ENCODE data around the gene PIP5K1C. TPM values are rescaled to one million over a fixed set of nuclear protein-coding genes. Genes with fewer than 3 reads are reported as not detected.
"Not testable (repeated sequence)": the region's sequence is repeated elsewhere in the genome, so short reads cannot be mapped to it uniquely, and the experiment has no call there.

The PIP5K1C gene
- total RNA-seq, 6 experiments from 2014 or later = 5.3 to 9.8 (median 7.6) TPM

DNA sequence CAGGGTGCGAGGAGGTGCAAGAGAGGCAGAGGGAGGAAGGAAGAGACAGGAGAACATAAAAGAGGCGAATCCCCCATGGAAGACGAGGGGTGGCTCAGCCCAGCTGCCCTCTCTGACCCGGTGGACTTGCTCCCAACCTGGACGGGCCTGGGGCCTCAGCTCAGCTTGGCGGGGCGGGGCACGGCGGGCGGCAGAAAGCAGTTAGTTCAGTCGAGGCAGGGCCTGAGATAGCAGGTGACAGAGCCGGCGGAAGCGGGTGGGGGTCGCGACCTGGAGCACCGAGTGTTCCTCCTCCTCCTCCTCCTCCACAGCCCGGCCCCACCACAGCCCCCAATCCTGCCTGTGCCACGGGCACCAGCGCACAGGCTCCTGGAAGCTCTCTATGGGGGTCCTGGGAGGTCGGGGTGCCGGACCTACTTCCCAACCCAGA, 66.7 kb downstream of the PIP5K1C start:
- WGBS (ENCODE audit: insufficient coverage, low coverage, low lambda C conversion rate, missing lambda C conversion rate) = 81% methylated on average over 5 of the region's 22 CpGs
- H3K9me3 ChIP-seq = no peaks in the 10 kb centered on the region
- ATAC-seq (no peak), DNase-seq (no peak)
- TF ChIP-seq POLR2A (IDR thresholded peaks at IDR 0.05) = no peak
- TF ChIP-seq, protein P1, sequence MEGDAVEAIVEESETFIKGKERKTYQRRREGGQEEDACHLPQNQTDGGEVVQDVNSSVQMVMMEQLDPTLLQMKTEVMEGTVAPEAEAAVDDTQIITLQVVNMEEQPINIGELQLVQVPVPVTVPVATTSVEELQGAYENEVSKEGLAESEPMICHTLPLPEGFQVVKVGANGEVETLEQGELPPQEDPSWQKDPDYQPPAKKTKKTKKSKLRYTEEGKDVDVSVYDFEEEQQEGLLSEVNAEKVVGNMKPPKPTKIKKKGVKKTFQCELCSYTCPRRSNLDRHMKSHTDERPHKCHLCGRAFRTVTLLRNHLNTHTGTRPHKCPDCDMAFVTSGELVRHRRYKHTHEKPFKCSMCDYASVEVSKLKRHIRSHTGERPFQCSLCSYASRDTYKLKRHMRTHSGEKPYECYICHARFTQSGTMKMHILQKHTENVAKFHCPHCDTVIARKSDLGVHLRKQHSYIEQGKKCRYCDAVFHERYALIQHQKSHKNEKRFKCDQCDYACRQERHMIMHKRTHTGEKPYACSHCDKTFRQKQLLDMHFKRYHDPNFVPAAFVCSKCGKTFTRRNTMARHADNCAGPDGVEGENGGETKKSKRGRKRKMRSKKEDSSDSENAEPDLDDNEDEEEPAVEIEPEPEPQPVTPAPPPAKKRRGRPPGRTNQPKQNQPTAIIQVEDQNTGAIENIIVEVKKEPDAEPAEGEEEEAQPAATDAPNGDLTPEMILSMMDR (IDR thresholded peaks at IDR 0.05) = no peak
- H3K27me3 ChIP-seq = no peaks in the 10 kb centered on the region
- intact Hi-C loops (cut with DNase I) = no loop called here
- no peak overlapping the region for H3K27ac ChIP-seq
- H3K36me3 ChIP-seq = no peaks in the 10 kb centered on the region
- H3K4me3 ChIP-seq = no peak overlapping the region
- no peaks in the 10 kb centered on the region for H3K4me1 ChIP-seq

DNA sequence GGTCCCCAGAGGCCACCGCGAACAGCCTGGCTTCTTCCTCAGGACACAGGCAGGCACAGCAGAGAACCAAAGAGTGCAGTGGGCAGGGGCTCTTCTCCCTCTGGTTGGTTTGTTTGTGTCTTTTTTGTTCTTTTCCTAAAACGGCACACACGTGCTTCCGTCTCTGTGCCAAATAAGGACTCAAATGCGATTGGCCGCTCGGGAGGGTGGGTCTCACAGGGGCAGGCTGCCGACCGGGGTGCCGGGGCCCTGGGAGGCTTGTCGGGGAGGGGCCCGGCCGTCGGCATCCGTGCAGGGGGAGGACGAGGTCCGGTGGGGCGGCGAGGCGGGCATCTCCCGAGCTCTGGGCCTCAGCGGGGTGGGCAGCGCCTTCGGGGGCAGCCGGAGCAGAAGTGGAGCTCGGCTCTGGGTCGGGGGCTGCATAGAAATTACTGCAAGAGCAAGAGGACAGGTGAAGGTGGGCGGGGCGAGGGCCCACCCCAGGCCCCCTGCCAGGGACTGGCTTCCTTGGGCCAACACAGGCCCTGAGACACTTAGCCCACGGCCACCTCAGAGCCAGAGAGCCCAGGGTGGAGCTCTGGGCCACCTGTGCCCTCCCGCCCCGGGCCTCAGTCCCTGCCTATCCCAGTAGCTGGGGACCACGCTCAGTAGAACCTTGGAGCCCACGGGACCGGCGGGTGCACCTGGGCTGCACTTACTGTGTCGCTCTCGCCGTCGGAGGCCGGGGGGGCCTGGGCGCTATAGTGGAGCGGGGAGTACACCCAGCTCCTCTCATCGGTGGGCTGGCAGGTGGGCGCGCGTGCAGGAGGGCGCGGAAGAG, 67.3 kb downstream of the PIP5K1C start:
- Histone ChIP-seq H3K36me3 (no peaks in the 10 kb centered on the region), H3K27me3 (no peaks in the 10 kb centered on the region), H3K4me3 (no peak overlapping the region), H3K9me3 (no peaks in the 10 kb centered on the region), H3K4me1 (no peaks in the 10 kb centered on the region), H3K27ac (no peak overlapping the region)
- no peak for TF ChIP-seq POLR2A (IDR thresholded peaks at IDR 0.05)
- TF ChIP-seq, protein P1 (IDR thresholded peaks at IDR 0.05) = no peak
- 82% methylated on average over 11 of the region's 50 CpGs for WGBS (ENCODE audit: insufficient coverage, low coverage, low lambda C conversion rate, missing lambda C conversion rate)
- ATAC-seq (no peak), DNase-seq (no peak)
- intact Hi-C loops (cut with DNase I) = no loop called here

DNA sequence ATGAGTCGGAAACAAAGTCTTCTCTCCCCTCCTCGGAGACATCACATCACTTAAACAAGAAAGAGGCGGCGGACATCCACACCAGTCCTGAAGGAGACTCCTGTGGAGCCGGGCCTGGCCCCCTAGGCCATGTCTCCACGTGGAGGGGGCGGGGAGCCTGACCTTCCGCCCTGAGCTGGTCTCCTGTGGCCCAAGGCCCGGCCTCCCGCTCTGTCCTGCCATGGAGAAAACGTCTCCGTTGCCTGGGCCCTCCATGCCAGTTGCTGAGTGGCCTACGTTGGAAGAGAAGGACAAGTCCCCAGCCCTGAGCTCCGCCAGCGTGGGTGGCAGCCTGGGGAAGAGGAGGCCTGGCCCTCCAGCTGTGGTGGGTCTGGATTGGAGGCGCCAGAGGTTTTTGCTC, 68.2 kb downstream of the PIP5K1C start:
- no peak overlapping the region for H3K27ac ChIP-seq

DNA sequence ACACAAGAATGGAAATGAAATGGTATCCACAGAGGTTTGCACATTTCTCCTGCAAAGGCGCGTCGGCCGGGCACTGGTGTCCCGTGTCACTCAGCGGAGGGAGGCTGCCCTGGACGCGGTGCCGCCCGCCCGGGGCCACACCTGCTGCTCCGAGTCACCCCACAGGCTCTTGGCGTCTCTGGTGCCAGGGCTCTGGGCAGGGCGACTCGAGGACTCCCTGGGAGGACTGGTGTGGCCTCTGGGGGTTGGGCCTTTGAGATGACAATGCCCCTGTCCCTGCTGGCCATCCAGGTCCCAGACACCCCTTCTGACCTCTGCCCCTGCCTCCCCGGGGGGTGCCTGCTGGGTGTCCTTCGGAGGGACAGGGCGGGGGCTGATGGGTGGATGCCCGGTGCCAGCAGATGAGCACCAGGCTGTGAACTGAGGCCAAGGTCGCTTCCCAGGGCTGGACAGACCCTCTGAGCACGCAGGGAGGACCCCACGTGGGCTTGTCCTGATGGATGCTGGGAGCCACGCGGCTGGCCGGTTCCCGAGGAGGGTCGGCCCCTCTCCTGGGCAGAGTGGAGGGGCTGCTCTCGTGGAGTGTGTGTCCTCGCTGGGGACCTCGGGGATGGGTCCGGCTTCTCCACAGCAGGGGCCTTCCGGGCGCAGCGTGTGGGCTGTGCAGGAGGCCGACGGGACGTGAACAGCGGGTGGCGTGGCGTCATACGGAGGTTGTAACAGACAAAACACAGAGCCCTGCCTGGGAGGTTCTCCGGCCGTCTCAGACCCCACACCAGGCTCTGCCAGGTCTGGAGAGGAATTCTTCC, 69.0 kb downstream of the PIP5K1C start:
- ATAC-seq = no peak
- peaks cover 0 to 4% (median 0%) of the 10 kb centered on the region in 4 donors for H3K4me1 ChIP-seq
- TF ChIP-seq, protein P1 (IDR thresholded peaks at IDR 0.05) = no peak
- TF ChIP-seq POLR2A (IDR thresholded peaks at IDR 0.05) = no peak
- no peaks in the 10 kb centered on the region for H3K9me3 ChIP-seq
- H3K4me3 ChIP-seq = no peak overlapping the region
- H3K27ac ChIP-seq = no peak overlapping the region
- DNase-seq = no peak
- no peaks in the 10 kb centered on the region for H3K27me3 ChIP-seq
- WGBS (ENCODE audit: insufficient coverage, low coverage, low lambda C conversion rate, missing lambda C conversion rate) = 94% methylated on average over 9 of the region's 43 CpGs
- H3K36me3 ChIP-seq = no peaks in the 10 kb centered on the region
- intact Hi-C loops (cut with DNase I) = no loop called here

More for the DNA sequence above, 68.2 kb downstream of the PIP5K1C start:
- peaks cover 0 to 4% (median 0%) of the 10 kb centered on the region in 4 donors for H3K4me1 ChIP-seq
- H3K4me3 ChIP-seq = no peak overlapping the region
- intact Hi-C loops (cut with DNase I) = no loop called here
- ATAC-seq (no peak), DNase-seq (no peak)
- H3K9me3 ChIP-seq = no peaks in the 10 kb centered on the region
- WGBS (ENCODE audit: insufficient coverage, low coverage, low lambda C conversion rate, missing lambda C conversion rate) = 80% methylated on average over 1 of the region's 16 CpGs
- H3K36me3 ChIP-seq = no peaks in the 10 kb centered on the region
- no peaks in the 10 kb centered on the region for H3K27me3 ChIP-seq
- TF ChIP-seq, protein P1 (IDR thresholded peaks at IDR 0.05) = no peak

DNA sequence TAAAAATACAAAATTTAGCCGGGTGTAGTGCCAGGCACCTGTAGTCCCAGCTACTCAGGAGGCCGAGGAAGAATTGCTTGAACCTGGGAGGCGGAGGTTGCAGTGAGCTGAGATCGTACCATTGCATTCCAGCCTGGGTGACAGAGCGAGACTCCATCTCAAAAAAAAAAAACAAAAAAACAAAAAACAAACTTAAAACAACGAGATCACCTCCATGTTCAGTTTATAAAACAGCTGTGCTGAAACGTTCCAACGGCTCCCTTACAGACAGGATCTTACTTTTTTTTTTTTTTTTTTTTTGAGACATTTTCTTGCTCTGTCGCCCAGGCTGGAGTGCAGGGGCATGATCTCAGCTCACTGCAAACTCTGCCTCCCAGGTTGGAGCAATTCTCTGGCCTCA, 71.5 kb downstream of the PIP5K1C start:
- peaks cover 0 to 15% (median 7%) of the 10 kb centered on the region in 4 donors for H3K4me1 ChIP-seq
- not testable (repeated sequence) for H3K4me3 ChIP-seq, H3K9me3 ChIP-seq, H3K27ac ChIP-seq, ATAC-seq, H3K36me3 ChIP-seq, H3K27me3 ChIP-seq, DNase-seq
- WGBS (ENCODE audit: insufficient coverage, low coverage, low lambda C conversion rate, missing lambda C conversion rate) = 70% methylated on average over 9 of the region's 9 CpGs
- intact Hi-C loops (cut with DNase I) = loop anchor here in 1 of 2 donors (10.0 kb wide), 1 partner anchor 84 kb away; no protein-coding TSS in a partner anchor
